D721Med (cell line): ENCODE results near the gene CNST.
"Not testable (repeated sequence)": the region's sequence is repeated elsewhere in the genome, so short reads cannot be mapped to it uniquely, and the experiment has no call there.

Experiments
- DNase-seq: peaks from one replicate; pipeline ENCODE4 v3.0.0; 2011; ENCODE audit warnings: low spot score; ENCODE audit not compliant: insufficient read length
- FAIRE-seq: peaks from 2 replicates; lab custom pipeline; 2011; peaks lifted over from hg19 to GRCh38; lab: Jason Lieb, UNC
- CTCF ChIP-seq: IDR thresholded peaks from 2 replicates; pipeline ENCODE4 v1.5.1; 2012; ENCODE audit warnings: mild to moderate bottlenecking, control low read depth; ENCODE audit not compliant: insufficient read depth; ENCODE audit errors: missing control alignments

The CNST gene

GRCh38 chr1:246597971-246598370, 31.7 kb downstream of the CNST start:
- no peak for FAIRE-seq
- no peak for TF ChIP-seq CTCF
- no peak for DNase-seq

DNA sequence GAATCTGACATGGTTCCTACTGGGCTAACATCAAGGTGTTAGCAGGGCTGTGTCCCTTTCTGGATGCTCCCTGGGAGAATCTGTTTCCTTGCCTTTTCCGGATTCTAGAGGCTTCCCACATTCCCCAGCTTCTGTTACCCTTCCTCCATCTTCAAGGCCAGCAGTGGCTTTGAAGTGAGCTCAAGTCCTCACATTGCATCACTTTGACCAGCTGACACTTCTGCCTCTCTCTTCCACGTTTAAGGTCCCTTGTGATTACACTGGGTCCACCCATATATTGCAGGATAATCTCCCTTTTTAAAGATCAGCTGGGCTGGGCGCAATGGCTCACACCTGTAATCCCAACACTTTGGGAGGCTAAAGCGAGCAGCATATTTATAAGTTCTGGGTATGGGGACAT, 33.1 kb downstream of the CNST start:
- TF ChIP-seq CTCF: no peak
- FAIRE-seq (no peak), DNase-seq (no peak)

DNA sequence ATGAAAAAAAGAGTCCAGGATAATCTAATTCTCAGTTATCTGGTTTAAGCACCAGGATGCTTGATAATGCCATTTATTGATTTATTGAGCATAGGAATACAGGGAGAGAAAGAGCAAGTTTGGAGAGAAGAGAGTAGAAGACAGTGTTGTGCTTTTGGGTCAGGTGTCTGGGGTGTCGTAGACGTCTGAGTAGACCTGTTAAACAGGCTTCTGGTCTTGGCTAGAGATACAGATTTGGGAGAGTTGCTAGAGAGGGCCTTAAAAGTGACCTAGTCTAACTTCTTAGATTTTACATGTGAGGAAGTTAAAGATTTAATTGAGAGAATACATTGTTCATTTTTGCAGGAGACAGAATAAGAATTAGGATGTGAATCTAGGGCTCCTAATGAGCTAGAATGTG, 34.3 kb downstream of the CNST start:
- FAIRE-seq (no peak), DNase-seq (no peak)
- TF ChIP-seq CTCF: no peak

- no peak for TF ChIP-seq CTCF
- DNase-seq (no peak), FAIRE-seq (no peak)
These were observed 35.9 kb downstream of the CNST start for GRCh38 chr1:246602194-246602593.

DNA sequence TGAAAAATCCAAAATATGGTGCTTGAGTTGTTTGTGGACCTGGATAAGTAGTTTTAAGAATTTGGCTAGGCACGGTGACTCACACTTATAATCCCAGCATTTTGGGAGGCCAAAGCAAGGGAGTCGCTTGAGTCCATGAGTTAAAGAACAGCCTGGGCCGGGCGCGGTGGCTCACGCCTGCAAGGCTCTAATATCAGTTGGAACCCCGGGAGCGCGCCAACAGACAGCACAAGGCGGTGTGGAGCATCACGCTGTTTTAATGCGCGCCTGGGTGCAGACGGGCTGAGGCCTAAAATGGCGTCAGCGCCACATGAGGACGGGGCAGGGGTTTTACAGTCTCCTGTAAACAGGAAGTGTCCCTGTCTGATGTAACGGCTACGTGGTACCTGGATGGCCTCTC, 39.0 kb downstream of the CNST start:
- DNase-seq, FAIRE-seq: not testable (repeated sequence)

GRCh38 chr1:246607462-246607861, 41.2 kb downstream of the CNST start:
- no peak for FAIRE-seq
- DNase-seq: no peak
- no peak for TF ChIP-seq CTCF

DNA sequence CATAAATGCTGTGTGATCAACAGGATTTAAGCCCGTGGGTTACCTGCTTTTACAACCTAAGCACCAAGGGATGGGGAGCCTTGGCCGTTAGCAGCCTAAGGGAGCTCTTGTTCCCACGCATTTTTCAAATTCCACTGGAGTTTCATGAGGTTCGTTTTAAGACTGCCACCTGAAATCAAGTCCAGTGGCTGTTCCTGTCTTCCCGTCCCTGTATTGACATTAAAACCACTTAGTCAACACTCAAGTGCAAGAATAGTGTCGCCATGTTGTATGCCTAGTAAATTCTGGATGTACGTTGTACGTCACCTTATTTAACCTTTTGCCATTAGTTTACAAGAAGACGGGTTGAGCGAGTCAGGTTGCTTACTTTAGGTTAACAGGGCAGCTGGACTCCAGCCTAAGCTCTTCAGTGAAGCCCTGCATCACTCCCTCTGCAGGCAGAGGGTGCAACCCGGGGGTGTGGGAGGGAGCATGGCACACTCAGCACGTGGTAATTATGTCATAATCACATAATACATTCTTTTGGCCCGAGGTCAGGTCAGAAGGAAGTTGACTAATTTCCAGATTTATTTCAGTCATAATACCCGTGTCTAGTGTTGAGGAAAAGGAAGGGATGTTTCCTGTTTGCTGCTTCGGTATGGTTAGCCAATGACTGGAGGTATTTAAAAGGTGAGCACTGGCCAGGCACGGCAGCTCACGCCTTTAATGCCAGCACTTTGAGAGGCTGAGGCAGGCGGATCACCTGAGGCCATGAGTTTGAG, 42.5 kb downstream of the CNST start:
- peak; percentile 22 for TF ChIP-seq CTCF
- FAIRE-seq: no peak
- DNase-seq: no peak
